ENCODE results near the gene JAK3.

GRCh38 chr19:17835182-17836006 is 12.4 kb downstream of the JAK3 start:
- TF ChIP-seq, protein P1, sequence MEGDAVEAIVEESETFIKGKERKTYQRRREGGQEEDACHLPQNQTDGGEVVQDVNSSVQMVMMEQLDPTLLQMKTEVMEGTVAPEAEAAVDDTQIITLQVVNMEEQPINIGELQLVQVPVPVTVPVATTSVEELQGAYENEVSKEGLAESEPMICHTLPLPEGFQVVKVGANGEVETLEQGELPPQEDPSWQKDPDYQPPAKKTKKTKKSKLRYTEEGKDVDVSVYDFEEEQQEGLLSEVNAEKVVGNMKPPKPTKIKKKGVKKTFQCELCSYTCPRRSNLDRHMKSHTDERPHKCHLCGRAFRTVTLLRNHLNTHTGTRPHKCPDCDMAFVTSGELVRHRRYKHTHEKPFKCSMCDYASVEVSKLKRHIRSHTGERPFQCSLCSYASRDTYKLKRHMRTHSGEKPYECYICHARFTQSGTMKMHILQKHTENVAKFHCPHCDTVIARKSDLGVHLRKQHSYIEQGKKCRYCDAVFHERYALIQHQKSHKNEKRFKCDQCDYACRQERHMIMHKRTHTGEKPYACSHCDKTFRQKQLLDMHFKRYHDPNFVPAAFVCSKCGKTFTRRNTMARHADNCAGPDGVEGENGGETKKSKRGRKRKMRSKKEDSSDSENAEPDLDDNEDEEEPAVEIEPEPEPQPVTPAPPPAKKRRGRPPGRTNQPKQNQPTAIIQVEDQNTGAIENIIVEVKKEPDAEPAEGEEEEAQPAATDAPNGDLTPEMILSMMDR (IDR thresholded peaks at IDR 0.05), result no peak
- TF ChIP-seq POLR2A (IDR thresholded peaks at IDR 0.05) (no peak), POLR2AphosphoS5 (IDR thresholded peaks at IDR 0.05; ENCODE audit: insufficient read depth in 1 of 2, low read depth in 1 of 2) (no peak)

All from vagina (tissue), 2 donors.